HCT116 (cell line): Measurements from ENCODE around the gene JPH3. TPM values are rescaled to one million over a fixed set of nuclear protein-coding genes. Genes with fewer than 3 reads are reported as not detected.

Experiments used
- ATAC-seq: fragments of 200-7000 bp; cut with Tn5 transposase; 2 replicates; pipeline ENCODE4 v1.9.1; 2020; ENCODE audit warnings: mild to moderate bottlenecking, moderate library complexity
- BruUV-seq: library from RNA; stranded (reverse); fragments of 400-500 nt; replicated peaks from 2 replicates; lab custom pipeline; 2021; lab: Mats Ljungman, UMichigan
- CTCF ChIA-PET: fragments of 300-600 bp; sonication (Branson Sonifier 250); formaldehyde crosslinking; loops from one replicate; lab custom pipeline; 2021; ENCODE audit warnings: antibody characterized with exemption; lab: Charles Lee
- POLR2A ChIA-PET: fragments of 300-600, 350-600 bp; sonication (Branson Sonifier 250); formaldehyde crosslinking; loops from one replicate; lab custom pipeline; 2021; ENCODE audit warnings: antibody characterized with exemption; lab: Charles Lee
- RAD21 ChIA-PET, 2 experiments: fragments of 300-600 bp; sonication (Branson Sonifier 250); formaldehyde crosslinking; loops; one replicate each; lab custom pipeline; 2023; ENCODE audit warnings: low total read pairs in 2 of 2; ENCODE audit not compliant: uncharacterized antibody in 2 of 2, unreplicated experiment in 2 of 2, low non-redundant PET in 1 of 2; lab: Charles Lee
- DNase-seq: peaks from one replicate; pipeline ENCODE4 v3.0.0-alpha.2; 2010; ENCODE audit warnings: low read depth, low spot score
- H2AFZ ChIP-seq: fragments of 200-600 bp; shearing (Covaris generic), sonication (generic); 2 replicates; pipeline ENCODE4 v1.6.1; 2017; ENCODE audit warnings: low read depth, mixed run types, mixed read lengths, antibody characterized with exemption, low read length; ENCODE audit not compliant: poor library complexity, severe bottlenecking
- H3K27ac ChIP-seq: 2 replicates; pipeline ENCODE4 v1.5.1; 2012; ENCODE audit warnings: low read depth, low read length
- H3K27me3 ChIP-seq: fragments of 200-600 bp; sonication (generic); 2 replicates; pipeline ENCODE4 v1.6.1; 2016; ENCODE audit warnings: mixed run types, low read length, mixed read lengths; ENCODE audit not compliant: insufficient read depth
- H3K36me3 ChIP-seq, 2 experiments: fragments of 200-500 bp in 1 of 2; fragments of 200-600 bp in 1 of 2; sonication (Bioruptor generic) in 1 of 2; sonication (generic) in 1 of 2; 2 replicates each; pipeline versions ENCODE4 v1.5.1 to v1.6.1; 2014 to 2016; ENCODE audit warnings: low read length in 2 of 2, inconsistent platforms in 1 of 2, mixed read lengths in 1 of 2, mixed run types in 1 of 2; ENCODE audit not compliant: insufficient read depth in 2 of 2, control insufficient read depth in 1 of 2
- H3K4me1 ChIP-seq, 2 experiments: fragments of 200-600 bp in 1 of 2; sonication (generic) in 1 of 2; 2 replicates each; pipeline versions ENCODE4 v1.5.1 to v1.6.1; 2012 to 2017; ENCODE audit warnings: low read length in 2 of 2, inconsistent platforms in 1 of 2, mild to moderate bottlenecking in 1 of 2, mixed read lengths in 1 of 2, mixed run types in 1 of 2, moderate library complexity in 1 of 2; ENCODE audit not compliant: insufficient read depth in 2 of 2, control insufficient read depth in 1 of 2
- H3K4me2 ChIP-seq: fragments of 200-600 bp; sonication (generic); 2 replicates; pipeline ENCODE4 v1.6.1; 2017; ENCODE audit warnings: mixed run types, low read length, mixed read lengths
- H3K4me3 ChIP-seq, 2 experiments: fragments of 200-600 bp in 1 of 2; sonication (generic) in 1 of 2; replicated peaks in 1 of 2; 2 replicates each; pipeline ENCODE4 v1.5.1; 2011 to 2016; ENCODE audit warnings: low read length in 2 of 2, control low read depth in 1 of 2, low read depth in 1 of 2, mild to moderate bottlenecking in 1 of 2, mixed read lengths in 1 of 2, mixed run types in 1 of 2
- H3K79me2 ChIP-seq: fragments of 200-600 bp; sonication (generic); 2 replicates; pipeline ENCODE4 v1.6.1; 2017; ENCODE audit warnings: mild to moderate bottlenecking, mixed run types, low read length, moderate library complexity, mixed read lengths; ENCODE audit not compliant: insufficient read depth
- H3K9ac ChIP-seq: fragments of 200-600 bp; sonication (generic); 2 replicates; pipeline ENCODE4 v1.6.1; 2016; ENCODE audit warnings: low read length, mixed read lengths
- H3K9me2 ChIP-seq: fragments of 200-600 bp; sonication (generic), shearing (Covaris generic); 2 replicates; pipeline ENCODE4 v1.6.1; 2017; ENCODE audit warnings: mixed run types, mild to moderate bottlenecking, moderate library complexity; ENCODE audit not compliant: insufficient read depth
- H3K9me3 ChIP-seq, 2 experiments: fragments of 200-500 bp in 1 of 2; fragments of 200-600 bp in 1 of 2; sonication (Bioruptor generic) in 1 of 2; sonication (generic) in 1 of 2; 2 replicates each; pipeline ENCODE4 v1.6.1; 2014 to 2017; ENCODE audit warnings: low read length in 2 of 2, mixed read lengths in 2 of 2, inconsistent platforms in 1 of 2, low read depth in 1 of 2, mild to moderate bottlenecking in 1 of 2, mixed run types in 1 of 2, moderate library complexity in 1 of 2; ENCODE audit not compliant: control insufficient read depth in 1 of 2, insufficient read depth in 1 of 2
- H4K20me1 ChIP-seq: fragments of 200-600 bp; sonication (generic), shearing (Covaris generic); 2 replicates; pipeline ENCODE4 v1.6.1; 2017; ENCODE audit warnings: mixed run types, mild to moderate bottlenecking, moderate library complexity; ENCODE audit not compliant: insufficient read depth
- CEBPB ChIP-seq: IDR thresholded peaks from 2 replicates; pipeline ENCODE4 v1.6.1; 2012; ENCODE audit warnings: low read depth
- EGR1 ChIP-seq: IDR thresholded peaks from 2 replicates; pipeline ENCODE4 v1.6.1; 2012; ENCODE audit warnings: low read depth
- ELF1 ChIP-seq: IDR thresholded peaks from 2 replicates; pipeline ENCODE4 v1.6.1; 2012; ENCODE audit warnings: low read depth, borderline replicate concordance
- EZH2phosphoT487 ChIP-seq: fragments of 200-600 bp; IDR thresholded peaks from 2 replicates; pipeline ENCODE4 v1.6.1; 2018; ENCODE audit warnings: antibody characterized with exemption, borderline replicate concordance
- FOSL1 ChIP-seq: IDR thresholded peaks from 2 replicates; pipeline ENCODE4 v1.6.1; 2012; ENCODE audit warnings: low read depth
- POLR2A ChIP-seq: IDR thresholded peaks from 2 replicates; pipeline ENCODE4 v1.7.0; 2011; ENCODE audit warnings: borderline replicate concordance; ENCODE audit not compliant: insufficient read depth, insufficient read length; ENCODE audit errors: extremely low read depth
- RAD21 ChIP-seq: IDR thresholded peaks from 2 replicates; pipeline ENCODE4 v1.6.1; 2012; ENCODE audit warnings: low read depth, mild to moderate bottlenecking
- SP1 ChIP-seq: IDR thresholded peaks from 2 replicates; pipeline ENCODE4 v1.6.1; 2012; ENCODE audit warnings: low read depth
- TCF7L2 ChIP-seq: IDR thresholded peaks from 2 replicates; pipeline ENCODE4 v1.7.0; 2011; ENCODE audit warnings: borderline replicate concordance, inconsistent platforms; ENCODE audit not compliant: insufficient read depth, insufficient read length; ENCODE audit errors: extremely low read depth
- YY1 ChIP-seq: IDR thresholded peaks from 2 replicates; pipeline ENCODE4 v1.6.1; 2011; ENCODE audit warnings: low read length, low read depth, moderate library complexity, mild to moderate bottlenecking; ENCODE audit not compliant: insufficient replicate concordance; ENCODE audit errors: extremely low read depth
- intact Hi-C: fragments of 100-400 bp; cut with micrococcal nuclease; formaldehyde crosslinking; loops from 2 replicates; pipeline ENCODE4 v1.10.0; 2022
- total RNA-seq: library from RNA; stranded (reverse); gene quantifications from one replicate; pipeline ENCODE4 v1.2.1, GENCODE V29; 2021; ENCODE audit not compliant: unreplicated experiment

The JPH3 gene
- total RNA-seq, 1 experiment from 2014 or later = 0.10 TPM

DNA sequence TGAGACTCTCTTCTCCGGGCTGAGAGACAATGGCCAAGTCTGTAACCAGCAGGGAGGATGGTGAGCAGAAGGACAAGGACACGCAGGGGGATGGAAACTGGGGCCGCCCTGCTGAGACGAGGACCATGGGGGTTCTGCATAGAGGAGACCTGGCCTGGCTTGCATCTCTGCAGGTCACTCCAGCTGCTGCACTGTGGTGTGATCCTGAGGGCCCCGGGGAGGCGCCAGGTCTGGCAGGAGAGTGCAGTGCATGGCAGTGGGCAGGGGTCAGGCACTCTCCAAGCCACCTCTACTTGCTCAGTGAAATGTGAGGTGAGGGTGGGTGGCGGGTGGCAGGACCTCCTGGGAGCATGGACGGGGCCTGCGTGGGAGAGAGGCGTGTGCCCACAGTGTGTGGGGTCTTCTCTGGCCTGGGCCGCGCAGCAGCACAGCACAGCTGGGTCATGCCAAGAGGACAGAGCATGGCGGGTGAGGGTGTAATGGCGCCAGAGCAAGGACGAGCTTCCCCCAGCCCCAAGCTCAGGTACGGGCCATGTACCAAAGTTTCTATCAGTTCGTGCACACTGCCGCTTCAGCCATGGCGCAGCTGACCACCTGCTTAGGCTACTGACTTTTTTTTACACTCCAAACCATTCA is 120.4 kb downstream of the JPH3 start:
- H3K4me1 ChIP-seq = no peaks in the 10 kb centered on the region
- RAD21 ChIA-PET = no interaction called here
- no peaks in the 10 kb centered on the region for H3K9me3 ChIP-seq
- H3K79me2 ChIP-seq = peaks cover 62% of the 10 kb centered on the region; the same call in 1 of the 2 replicates
- H3K9ac ChIP-seq = no peak overlapping the region
- H3K27ac ChIP-seq = no peak overlapping the region
- H4K20me1 ChIP-seq = peaks cover 3% of the 10 kb centered on the region; the same call in 1 of the 2 replicates
- H3K4me3 ChIP-seq = no peak overlapping the region
- no TSS peak for BruUV-seq
- no peak overlapping the region for H2AFZ ChIP-seq
- intact Hi-C loops = no loop called here
- DNase-seq (no peak), ATAC-seq (no peak)
- TF ChIP-seq POLR2A (no peak), SP1 (no peak), CEBPB (no peak), RAD21 (no peak), EGR1 (no peak), YY1 (no peak), FOSL1 (no peak), EZH2phosphoT487 (no peak)
- no peak overlapping the region for H3K4me2 ChIP-seq
- no peaks in the 10 kb centered on the region for H3K27me3 ChIP-seq
- CTCF ChIA-PET = no interaction called here
- POLR2A ChIA-PET = no interaction called here
- H3K9me2 ChIP-seq = no peaks in the 10 kb centered on the region
- H3K36me3 ChIP-seq = peaks cover 3 to 37% of the 10 kb centered on the region in 2 experiments

GRCh38 chr16:87723226-87723623 is 120.9 kb downstream of the JPH3 start:
- Histone ChIP-seq H3K27ac (no peak overlapping the region), H2AFZ (no peak overlapping the region), H3K4me1 (no peaks in the 10 kb centered on the region), H3K4me2 (no peak overlapping the region), H3K27me3 (no peaks in the 10 kb centered on the region), H4K20me1 (peaks cover 3% of the 10 kb centered on the region; the same call in 1 of the 2 replicates), H3K9me2 (no peaks in the 10 kb centered on the region), H3K9ac (no peak overlapping the region), H3K4me3 (no peak overlapping the region), H3K9me3 (no peaks in the 10 kb centered on the region), H3K36me3 (peaks cover 3 to 34% of the 10 kb centered on the region in 2 experiments), H3K79me2 (peaks cover 63% of the 10 kb centered on the region; the same call in 1 of the 2 replicates)
- no peak for DNase-seq
- ChIA-PET CTCF (no interaction called here), POLR2A (no interaction called here), RAD21 (no interaction called here)
- BruUV-seq = no TSS peak
- ATAC-seq = no peak
- intact Hi-C loops = no loop called here
- no peak for TF ChIP-seq ELF1
- TF ChIP-seq FOSL1 = no peak
- TF ChIP-seq TCF7L2 = no peak
